ENCODE data around the gene TIPRL. TPM values are rescaled to one million over a fixed set of nuclear protein-coding genes. Genes with fewer than 3 reads are reported as not detected.

TIPRL gene
- total and polyA plus RNA-seq, 9 of the 15 experiments (the other 6 are each of a cell fraction or from before 2014, with no cell fraction given): 41.4 to 90.2 (median 69.9) TPM

GRCh38 chr1:168129933-168130332, 48.8 kb upstream of the TIPRL start:
- H3K27me3 ChIP-seq (ENCODE audit: control insufficient read depth in 2 of 2, insufficient read depth in 2 of 2, low read length in 2 of 2): peaks cover 0 to 5% of the 10 kb centered on the region in 2 experiments; a peak in 3 of 5 replicates
- CTCF ChIA-PET (ENCODE audit: low intra/inter-chr PET ratio): no interaction called here
- no peaks in the 10 kb centered on the region for H3K9me3 ChIP-seq (replicated peaks; ENCODE audit: control insufficient read depth, insufficient read depth, low read depth, low read length)
- POLR2A ChIA-PET: interaction anchor here (0.6 to 1.3 kb wide), 4 partner anchors 9 to 267 kb away, joined by 3 to 4 read pairs (median 3); no protein-coding TSS in a partner anchor
- no peak overlapping the region for H3K4me3 ChIP-seq
- no peaks in the 10 kb centered on the region for H3K9me1 ChIP-seq (ENCODE audit: control insufficient read depth, insufficient read depth, low read length)
- BruUV-seq (replicated peaks): no TSS peak
- no peak overlapping the region for H3K9ac ChIP-seq (ENCODE audit: insufficient read depth in 1 of 2, low read depth in 2 of 2, low read length in 2 of 2)
- no peaks in the 10 kb centered on the region for H4K20me1 ChIP-seq (replicated peaks; ENCODE audit: control insufficient read depth, insufficient read depth, low read length)
- no peak overlapping the region for H2AFZ ChIP-seq (ENCODE audit: low read depth, low read length)
- H3K4me2 ChIP-seq (ENCODE audit: insufficient read depth, low read length): no peak overlapping the region
- H3K4me1 ChIP-seq (replicated peaks in 1 of 2; ENCODE audit: control insufficient read depth in 2 of 2, insufficient read depth in 2 of 2, low read length in 2 of 2): no peaks in the 10 kb centered on the region; a peak in 1 of 5 replicates
- H3K79me2 ChIP-seq (ENCODE audit: control insufficient read depth, insufficient read depth, low read length): no peaks in the 10 kb centered on the region
- intact Hi-C loops (cut with micrococcal nuclease): no loop called here
- no peak for TF ChIP-seq ILF3 (IDR thresholded peaks at IDR 0.05; ENCODE audit: borderline replicate concordance)
- TF ChIP-seq HCFC1 (IDR thresholded peaks at IDR 0.05; ENCODE audit: low read depth, low read length): no peak
- TF ChIP-seq USF1 (CRISPR knock-in tag; IDR thresholded peaks at IDR 0.05): peak; percentile 56
- WGBS (ENCODE audit: insufficient coverage, low coverage, missing lambda C conversion rate): 13% methylated on average over 6 of the region's 6 CpGs
- in situ Hi-C loops (cut with MboI): no loop called here
- no peaks in the 10 kb centered on the region for H3K36me3 ChIP-seq (ENCODE audit: control insufficient read depth, insufficient read depth, low read length)
- ATAC-seq (peak; percentile 31), DNase-seq (ENCODE audit: extremely low read depth in 1 of 4, low spot score in 3 of 4) (no peak), FAIRE-seq (no peak)
- no peak overlapping the region for H3K27ac ChIP-seq (ENCODE audit: extremely low read depth, low read depth, low read length)

- Histone ChIP-seq H3K4me2 (ENCODE audit: insufficient read depth, low read length) (no peak overlapping the region), H3K9me3 (replicated peaks; ENCODE audit: control insufficient read depth, insufficient read depth, low read depth, low read length) (no peaks in the 10 kb centered on the region), H3K4me1 (replicated peaks in 1 of 2; ENCODE audit: control insufficient read depth in 2 of 2, insufficient read depth in 2 of 2, low read length in 2 of 2) (peaks cover 13 to 19% of the 10 kb centered on the region in 2 experiments; a peak in 4 of 5 replicates), H3K4me3 (no peak overlapping the region), H3K36me3 (ENCODE audit: control insufficient read depth, insufficient read depth, low read length) (no peaks in the 10 kb centered on the region), H3K27me3 (ENCODE audit: control insufficient read depth in 2 of 2, insufficient read depth in 2 of 2, low read length in 2 of 2) (peaks cover 2 to 18% of the 10 kb centered on the region in 2 experiments; a peak in 3 of 5 replicates), H3K27ac (ENCODE audit: extremely low read depth, low read depth, low read length) (no peak overlapping the region), H3K79me2 (ENCODE audit: control insufficient read depth, insufficient read depth, low read length) (no peaks in the 10 kb centered on the region), H3K9me1 (ENCODE audit: control insufficient read depth, insufficient read depth, low read length) (no peaks in the 10 kb centered on the region), H2AFZ (ENCODE audit: low read depth, low read length) (no peak overlapping the region), H4K20me1 (replicated peaks; ENCODE audit: control insufficient read depth, insufficient read depth, low read length) (no peaks in the 10 kb centered on the region), H3K9ac (ENCODE audit: insufficient read depth in 1 of 2, low read depth in 2 of 2, low read length in 2 of 2) (no peak overlapping the region)
- BruUV-seq (replicated peaks): no TSS peak
- no peak for ATAC-seq
- WGBS (ENCODE audit: insufficient coverage, low coverage, missing lambda C conversion rate): 4% methylated on average over 1 of the region's 1 CpG
- FAIRE-seq: no peak
- POLR2A ChIA-PET: interaction anchor here (0.6 to 1.9 kb wide), 4 partner anchors 12 to 610 kb away, joined by 3 to 9 read pairs (median 3); no protein-coding TSS in a partner anchor
- in situ Hi-C loops (cut with MboI): no loop called here
- intact Hi-C loops (cut with micrococcal nuclease): no loop called here
- CTCF ChIA-PET (ENCODE audit: low intra/inter-chr PET ratio): no interaction called here
- no peak for DNase-seq (ENCODE audit: extremely low read depth in 1 of 4, low spot score in 3 of 4)
- no peak for TF ChIP-seq ZBTB8A (IDR thresholded peaks at IDR 0.05; ENCODE audit: partially characterized antibody)
- no peak for TF ChIP-seq NR2C2 (CRISPR knock-in tag; IDR thresholded peaks at IDR 0.05)
- no peak for TF ChIP-seq NR2C2 (tag; IDR thresholded peaks at IDR 0.05)
- TF ChIP-seq ETV6 (IDR thresholded peaks at IDR 0.05; ENCODE audit: borderline replicate concordance in 1 of 2, low read depth in 2 of 2, low read length in 1 of 2): no peak
- TF ChIP-seq ETV6 (CRISPR knock-in tag; IDR thresholded peaks at IDR 0.05; ENCODE audit: borderline replicate concordance): no peak
- TF ChIP-seq NR2C1 (IDR thresholded peaks at IDR 0.05): no peak
- TF ChIP-seq NR2C1 (tag; IDR thresholded peaks at IDR 0.05): no peak
- TF ChIP-seq HNRNPL (IDR thresholded peaks at IDR 0.05; ENCODE audit: low read depth, low read length): no peak
- TF ChIP-seq KDM1A (IDR thresholded peaks at IDR 0.05): no peak
- TF ChIP-seq CREB3L1 (IDR thresholded peaks at IDR 0.05; ENCODE audit: borderline replicate concordance, low read depth): no peak
- no peak for TF ChIP-seq MEIS2 (IDR thresholded peaks at IDR 0.05; ENCODE audit: partially characterized antibody)
- no peak for TF ChIP-seq MTA2 (IDR thresholded peaks at IDR 0.05; ENCODE audit: low read depth)
- no peak for TF ChIP-seq CSDE1 (IDR thresholded peaks at IDR 0.05)
- no peak for TF ChIP-seq CC2D1A (IDR thresholded peaks at IDR 0.05)
Measured at GRCh38 chr1:168134132-168134531, 44.6 kb upstream of the TIPRL start.
